Left lung (tissue), 10 donors: ENCODE data around the gene DMD. TPM values are rescaled to one million over a fixed set of nuclear protein-coding genes. Genes with fewer than 3 reads are reported as not detected.
A peak's percentile ranks its signal among the peaks of the same experiment; 100 is the strongest.
"Not testable (repeated sequence)": the region's sequence is repeated elsewhere in the genome, so short reads cannot be mapped to it uniquely, and the experiment has no call there.

Experiments used
- ATAC-seq: fragments of 200-7000 bp; cut with Tn5 transposase; one replicate; pipeline ENCODE4 v1.9.1; 2020; ENCODE audit warnings: moderate library complexity
- DNase-seq, 4 donors: peaks; one replicate each; pipeline ENCODE4 v3.0.0-alpha.2; 2013 to 2020
- H3K27ac ChIP-seq, 2 donors: fragments of 200-600 bp; sonication (generic) in 1 of 2; one replicate each; pipeline versions ENCODE4 v1.5.0 to v1.8.0; 2020 to 2021
- H3K27me3 ChIP-seq, 2 donors: fragments of 200-600 bp; sonication (generic) in 1 of 2; one replicate each; pipeline versions ENCODE4 v1.5.0 to v1.8.0; 2020 to 2021
- H3K36me3 ChIP-seq, 2 donors: fragments of 200-600 bp; sonication (generic) in 1 of 2; one replicate each; pipeline versions ENCODE4 v1.5.0 to v1.8.0; 2020 to 2021
- H3K4me1 ChIP-seq, 2 donors: fragments of 200-600 bp; one replicate each; pipeline ENCODE4 v1.8.0; 2021
- H3K4me3 ChIP-seq, 2 donors: fragments of 200-600 bp; sonication (generic) in 1 of 2; one replicate each; pipeline versions ENCODE4 v1.5.0 to v1.8.0; 2020 to 2021; ENCODE audit warnings: mild to moderate bottlenecking in 1 of 2
- H3K9me3 ChIP-seq, 2 donors: fragments of 200-600 bp; sonication (generic) in 1 of 2; one replicate each; pipeline versions ENCODE4 v1.5.0 to v1.8.0; 2020 to 2021
- intact Hi-C, 2 donors: fragments of 100-400 bp; cut with DNase I; formaldehyde crosslinking; loops; one replicate each; pipeline versions ENCODE4 v1.11.2 to v1.14.2; 2022
- polyA plus RNA-seq, 6 donors: library from polyadenylated mRNA; unstranded; fragments of 120-200 nt; gene quantifications; one replicate each; pipeline ENCODE4 v1.2.1, GENCODE V29; 2013; ENCODE audit not compliant: insufficient read length in 6 of 6
- total RNA-seq, 2 donors: library from RNA; stranded (reverse); fragmentation: NEBNext Ultra II Directional; extraction: Animal tissue kit (Norgen Biotek cat#: 25700); gene quantifications; one replicate each; pipeline ENCODE4 v1.2.1, GENCODE V29; 2021
- TF ChIP-seq, protein P1 (sequence below), 2 donors: fragments of 200-600 bp; sonication (generic) in 1 of 2; IDR thresholded peaks; one replicate each; pipeline versions ENCODE4 v1.5.0 to v1.8.0; 2021; ENCODE audit warnings: antibody characterized with exemption in 2 of 2
- donor health status: DM: no; HTN: yes; CAD: no.
- donor health status: DM: no; HTN: no; CAD: no.

Gene DMD
- total and polyA plus RNA-seq, 8 donors: 16.6 to 68.8 (median 54.0) TPM

DNA sequence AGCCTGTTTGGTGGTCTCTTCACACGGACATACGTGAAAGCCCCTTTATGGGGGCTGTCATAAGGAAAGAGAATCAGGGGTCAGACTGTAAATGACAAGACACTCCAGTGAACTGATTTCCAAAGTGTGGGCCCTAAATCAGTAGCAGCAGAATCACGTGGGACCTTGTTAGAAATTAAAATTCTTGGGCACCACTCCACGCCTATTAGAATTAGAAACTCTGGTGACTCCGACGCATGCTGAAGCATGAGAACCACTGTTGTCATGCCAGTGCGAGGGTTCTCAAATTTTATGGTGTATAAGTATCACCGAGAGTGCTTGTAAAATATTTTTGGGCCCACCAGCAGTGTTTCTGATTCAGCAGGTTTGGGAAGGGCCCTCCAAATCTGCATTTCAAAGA, 672.8 kb downstream of the DMD start:
- no peaks in the 10 kb centered on the region for H3K36me3 ChIP-seq
- H3K27ac ChIP-seq: no peak overlapping the region
- intact Hi-C loops: no loop called here
- ATAC-seq (no peak), DNase-seq (no peak)
- no peaks in the 10 kb centered on the region for H3K27me3 ChIP-seq
- TF ChIP-seq, protein P1, sequence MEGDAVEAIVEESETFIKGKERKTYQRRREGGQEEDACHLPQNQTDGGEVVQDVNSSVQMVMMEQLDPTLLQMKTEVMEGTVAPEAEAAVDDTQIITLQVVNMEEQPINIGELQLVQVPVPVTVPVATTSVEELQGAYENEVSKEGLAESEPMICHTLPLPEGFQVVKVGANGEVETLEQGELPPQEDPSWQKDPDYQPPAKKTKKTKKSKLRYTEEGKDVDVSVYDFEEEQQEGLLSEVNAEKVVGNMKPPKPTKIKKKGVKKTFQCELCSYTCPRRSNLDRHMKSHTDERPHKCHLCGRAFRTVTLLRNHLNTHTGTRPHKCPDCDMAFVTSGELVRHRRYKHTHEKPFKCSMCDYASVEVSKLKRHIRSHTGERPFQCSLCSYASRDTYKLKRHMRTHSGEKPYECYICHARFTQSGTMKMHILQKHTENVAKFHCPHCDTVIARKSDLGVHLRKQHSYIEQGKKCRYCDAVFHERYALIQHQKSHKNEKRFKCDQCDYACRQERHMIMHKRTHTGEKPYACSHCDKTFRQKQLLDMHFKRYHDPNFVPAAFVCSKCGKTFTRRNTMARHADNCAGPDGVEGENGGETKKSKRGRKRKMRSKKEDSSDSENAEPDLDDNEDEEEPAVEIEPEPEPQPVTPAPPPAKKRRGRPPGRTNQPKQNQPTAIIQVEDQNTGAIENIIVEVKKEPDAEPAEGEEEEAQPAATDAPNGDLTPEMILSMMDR (IDR thresholded peaks at IDR 0.05): no peak
- no peaks in the 10 kb centered on the region for H3K9me3 ChIP-seq
- no peaks in the 10 kb centered on the region for H3K4me1 ChIP-seq
- H3K4me3 ChIP-seq: no peak overlapping the region

DNA sequence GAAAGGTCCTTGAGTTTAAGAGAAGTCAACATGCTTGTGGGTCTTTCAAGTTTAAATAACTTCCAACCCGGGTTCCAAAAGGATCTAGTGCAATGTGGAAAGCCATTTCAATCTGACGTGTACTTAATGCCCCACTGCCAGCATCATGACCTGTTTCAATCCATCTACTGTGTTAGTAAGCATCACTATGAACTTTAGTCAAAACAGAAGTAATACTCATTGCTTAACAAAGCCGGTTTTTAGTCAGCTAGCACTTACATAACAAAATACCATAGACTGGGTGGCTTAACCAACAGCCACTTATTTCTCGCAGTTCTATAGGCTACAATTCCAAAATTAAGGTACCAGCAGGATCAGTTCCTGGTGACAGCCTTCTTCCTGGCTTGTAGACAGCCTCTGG, 677.5 kb downstream of the DMD start:
- ATAC-seq: no peak
- no peak for DNase-seq
- Histone ChIP-seq H3K27ac (no peak overlapping the region), H3K9me3 (no peaks in the 10 kb centered on the region), H3K4me1 (no peaks in the 10 kb centered on the region), H3K4me3 (no peak overlapping the region), H3K27me3 (no peaks in the 10 kb centered on the region), H3K36me3 (no peaks in the 10 kb centered on the region)
- intact Hi-C loops: no loop called here
- TF ChIP-seq, protein P1 (IDR thresholded peaks at IDR 0.05): no peak

DNA sequence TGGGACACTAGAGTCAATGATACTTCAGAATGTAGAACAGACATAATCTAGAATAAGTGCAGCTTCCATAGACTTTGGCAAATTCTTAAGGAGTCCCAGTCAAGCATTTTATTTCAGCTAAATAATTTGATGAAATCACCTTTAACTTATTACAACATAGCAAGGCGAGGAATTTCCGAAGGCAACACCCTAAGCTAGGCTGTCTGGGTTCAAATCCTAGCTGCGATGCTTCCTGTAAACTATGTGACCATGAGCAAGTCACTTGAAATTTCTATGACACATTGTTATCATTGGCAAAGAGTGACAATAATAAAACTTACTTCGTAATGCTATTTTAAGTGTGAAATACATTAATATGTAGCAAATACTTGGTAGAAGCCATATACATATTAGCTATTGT, 679.1 kb downstream of the DMD start:
- intact Hi-C loops: no loop called here
- TF ChIP-seq, protein P1 (IDR thresholded peaks at IDR 0.05): no peak

DNA sequence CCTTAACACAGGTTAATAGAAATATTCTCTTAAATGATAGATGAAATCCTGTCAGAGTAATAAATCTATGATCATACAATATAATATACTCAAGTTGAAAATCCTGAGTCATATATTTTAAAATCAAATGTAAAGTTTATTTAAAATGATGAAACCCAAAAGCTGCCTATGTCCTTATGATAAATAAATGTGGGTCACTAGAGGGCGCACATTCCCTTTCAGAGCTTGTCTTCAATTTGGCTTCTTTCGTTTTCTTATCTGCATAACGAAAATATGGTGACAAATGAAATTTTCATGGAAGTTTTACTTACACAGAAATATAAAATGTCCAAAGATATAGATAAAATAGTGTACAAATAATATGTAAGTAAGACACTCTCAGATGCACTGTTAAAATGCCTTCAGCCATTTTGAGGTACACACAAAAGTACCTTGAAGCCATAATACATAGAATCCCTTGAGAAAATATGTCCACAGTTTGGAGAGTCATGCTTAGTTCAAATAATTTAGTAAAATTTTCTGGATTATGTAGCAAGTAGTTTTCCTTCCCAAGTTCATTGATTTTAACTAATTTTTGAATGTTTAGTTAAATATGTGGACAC, 680.4 kb downstream of the DMD start:
- peak in 2 of 4 donors; percentile 33 to 51 for DNase-seq
- no peaks in the 10 kb centered on the region for H3K9me3 ChIP-seq

More for the DNA sequence above, 679.1 kb downstream of the DMD start:
- no peaks in the 10 kb centered on the region for H3K4me1 ChIP-seq
- no peak overlapping the region for H3K4me3 ChIP-seq
- ATAC-seq: no peak
- no peaks in the 10 kb centered on the region for H3K9me3 ChIP-seq
- H3K36me3 ChIP-seq: no peaks in the 10 kb centered on the region
- no peaks in the 10 kb centered on the region for H3K27me3 ChIP-seq
- no peak for DNase-seq
- no peak overlapping the region for H3K27ac ChIP-seq

DNA sequence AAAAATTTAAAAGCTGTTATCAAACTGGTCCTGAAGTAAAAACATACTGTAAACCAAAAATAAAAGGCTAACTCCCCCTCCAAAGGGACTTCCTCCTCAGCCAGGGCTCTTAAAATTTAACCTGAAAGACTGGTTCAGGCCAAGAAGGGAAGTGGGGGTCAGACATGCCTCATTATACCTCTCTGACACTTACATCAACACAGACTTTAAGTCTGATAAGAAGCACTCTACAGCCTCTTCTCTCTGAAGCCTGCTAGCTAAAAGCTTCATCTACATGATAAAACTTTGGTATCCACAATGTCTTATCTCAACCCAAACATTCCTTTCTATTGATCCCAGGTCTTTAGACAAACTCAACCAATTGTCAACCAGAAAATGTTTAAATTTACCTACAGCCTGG, 682.9 kb downstream of the DMD start:
- H3K9me3 ChIP-seq, intact Hi-C loops, H3K27ac ChIP-seq, H3K36me3 ChIP-seq, H3K4me3 ChIP-seq, H3K4me1 ChIP-seq, H3K27me3 ChIP-seq, ATAC-seq: not testable (repeated sequence)
- peak in 1 of 4 donors; percentile 11 for DNase-seq

More for the DNA sequence above, 680.4 kb downstream of the DMD start:
- TF ChIP-seq, protein P1 (IDR thresholded peaks at IDR 0.05): peak in 1 of 2 donors; percentile 59
- Histone ChIP-seq H3K27me3 (no peaks in the 10 kb centered on the region), H3K27ac (no peak overlapping the region), H3K36me3 (no peaks in the 10 kb centered on the region), H3K4me3 (no peak overlapping the region), H3K4me1 (no peaks in the 10 kb centered on the region)
- intact Hi-C loops: no loop called here
- ATAC-seq: peak; percentile 45

DNA sequence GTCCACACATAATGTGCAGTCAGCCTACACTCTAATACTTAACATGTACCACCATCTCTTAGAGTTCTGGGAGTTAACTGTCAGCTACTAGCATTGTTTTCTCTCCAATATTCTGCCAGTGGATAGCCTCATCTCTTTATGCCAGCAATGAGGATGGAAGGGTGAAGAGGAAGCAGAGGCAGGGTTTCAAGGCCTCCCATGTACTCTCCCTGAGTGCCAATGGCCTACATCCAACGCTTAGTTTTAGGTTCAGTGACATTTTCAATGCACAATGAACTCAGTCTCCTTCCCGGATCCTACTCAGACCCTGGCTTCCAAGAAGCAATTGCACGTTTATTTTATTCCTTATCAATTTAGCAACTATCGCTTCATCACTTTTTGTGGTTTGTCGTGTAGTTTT, 686.1 kb downstream of the DMD start:
- Histone ChIP-seq H3K27me3 (no peaks in the 10 kb centered on the region), H3K9me3 (no peaks in the 10 kb centered on the region), H3K4me1 (no peaks in the 10 kb centered on the region), H3K36me3 (no peaks in the 10 kb centered on the region), H3K4me3 (no peak overlapping the region), H3K27ac (no peak overlapping the region)
- intact Hi-C loops: no loop called here
- DNase-seq: no peak
- TF ChIP-seq, protein P1 (IDR thresholded peaks at IDR 0.05): no peak
- no peak for ATAC-seq
